ENCODE measurements around the gene MSI2.
A peak's percentile ranks its signal among the peaks of the same experiment; 100 is the strongest.

MSI2 gene

DNA sequence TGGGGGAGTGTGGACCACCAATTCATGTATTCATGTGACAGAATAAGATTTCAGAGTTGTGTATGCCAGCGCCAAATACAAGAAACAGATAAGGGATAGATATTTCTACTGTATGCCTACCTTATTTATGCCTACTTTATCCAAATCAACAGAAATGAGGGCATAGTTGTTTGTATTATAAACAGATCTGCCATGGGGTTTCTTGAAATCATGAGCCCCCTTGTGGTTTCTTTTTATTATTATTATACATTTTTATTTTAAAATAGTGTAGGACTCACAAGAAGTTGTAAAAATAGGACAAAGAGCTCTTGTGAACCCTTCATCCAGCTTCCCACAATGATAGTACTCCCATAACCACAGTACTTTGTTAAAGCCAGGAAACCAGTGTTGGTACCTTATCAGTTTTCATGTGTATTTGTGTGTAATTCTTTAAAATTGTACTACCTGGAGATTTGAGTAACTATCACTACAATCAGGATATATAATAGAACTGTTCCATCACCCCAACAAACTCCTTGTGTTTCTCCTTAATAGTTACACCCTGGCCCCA lies 259.4 kb downstream of the MSI2 start:
- no peak for DNase-seq

- no peak for DNase-seq
These were observed 260.2 kb downstream of the MSI2 start for GRCh38 chr17:57516290-57517230.

- DNase-seq = no peak
These were observed 260.9 kb downstream of the MSI2 start for GRCh38 chr17:57517273-57517631.

DNA sequence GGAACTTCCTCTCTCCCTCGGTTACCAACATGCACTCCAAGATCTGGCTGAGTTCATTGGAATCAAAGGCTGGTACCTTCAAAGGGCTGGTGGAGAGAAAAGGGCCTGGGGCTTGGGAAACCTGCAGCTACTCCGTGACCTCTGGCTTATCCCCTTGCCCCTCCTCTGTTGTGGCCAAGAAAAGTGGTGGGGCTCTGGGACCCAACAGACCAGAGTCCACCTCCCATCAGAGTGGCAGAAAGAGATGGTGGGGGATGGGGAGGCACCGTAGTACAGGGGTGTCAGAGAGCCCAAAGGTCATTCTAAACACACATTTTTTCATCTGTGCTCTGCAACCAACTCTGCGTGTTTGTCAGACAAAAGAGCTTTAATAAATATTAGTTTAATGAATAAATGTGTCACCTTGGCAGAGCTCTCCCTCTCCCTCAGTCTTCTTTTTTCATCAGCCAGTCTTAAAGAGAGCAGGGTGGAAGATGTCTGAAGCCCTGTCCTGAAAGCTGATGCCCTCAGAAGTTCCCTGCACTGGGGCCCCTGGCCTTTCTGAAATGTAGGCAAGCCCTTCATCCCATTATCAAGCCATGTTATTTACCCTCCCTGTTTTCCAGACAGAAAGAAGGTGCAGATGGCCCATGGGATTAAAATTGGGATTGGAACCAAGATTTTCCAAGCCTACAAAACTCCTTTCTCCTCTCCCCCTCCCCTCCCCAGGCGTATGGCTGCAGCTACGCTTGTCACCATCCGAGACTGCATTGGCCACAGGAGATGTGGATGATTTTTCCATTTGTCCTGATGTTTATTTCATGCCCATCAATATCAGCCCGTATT lies 261.5 kb downstream of the MSI2 start:
- no peak for DNase-seq

DNA sequence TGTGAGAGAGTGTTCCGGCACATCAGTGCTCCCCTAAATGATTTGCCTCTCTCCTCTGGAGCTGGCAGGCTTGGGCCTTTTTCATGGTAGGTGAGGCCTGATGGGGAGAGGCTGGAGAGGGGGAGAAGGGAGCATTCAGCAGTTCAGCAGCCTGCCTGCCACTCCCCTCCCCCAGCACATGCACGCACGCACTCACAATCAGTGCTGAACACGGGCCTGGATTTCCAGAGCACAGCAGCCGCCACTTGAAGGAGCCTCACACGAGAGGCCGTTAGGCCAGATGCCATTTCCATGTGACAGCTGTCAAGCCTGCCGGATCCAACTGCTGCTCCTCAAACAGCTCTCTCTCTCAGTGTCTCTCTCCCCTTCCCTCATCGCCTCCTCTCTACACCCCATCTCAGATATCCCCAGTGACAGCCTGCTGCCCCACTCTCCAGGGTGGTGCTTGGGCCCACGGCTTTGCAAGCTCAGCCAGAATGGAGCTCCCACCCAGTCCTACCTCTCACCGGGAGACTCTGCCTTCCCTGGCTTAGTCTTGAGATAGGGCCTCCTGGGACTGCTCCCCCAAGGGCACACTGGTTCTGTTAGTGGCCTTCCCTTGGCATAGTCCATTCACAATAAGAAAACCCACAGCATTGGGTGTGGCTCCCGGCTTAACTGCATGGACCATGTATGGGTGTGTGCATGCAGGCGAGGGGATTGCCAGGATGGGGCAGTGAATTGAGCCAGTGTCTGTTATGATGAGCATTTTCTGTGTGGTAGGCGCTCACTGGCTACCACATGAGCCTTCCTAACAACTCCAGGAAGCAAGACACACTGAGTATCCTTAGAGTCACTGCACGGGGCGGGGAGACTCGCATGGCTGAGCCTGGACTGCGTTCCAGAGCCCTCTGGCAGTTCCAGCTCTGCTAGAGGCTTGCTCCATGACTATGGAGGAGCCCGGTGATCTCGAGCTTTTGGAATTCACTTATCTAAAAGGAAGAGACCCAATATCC lies 262.6 kb downstream of the MSI2 start:
- no peak for DNase-seq

DNA sequence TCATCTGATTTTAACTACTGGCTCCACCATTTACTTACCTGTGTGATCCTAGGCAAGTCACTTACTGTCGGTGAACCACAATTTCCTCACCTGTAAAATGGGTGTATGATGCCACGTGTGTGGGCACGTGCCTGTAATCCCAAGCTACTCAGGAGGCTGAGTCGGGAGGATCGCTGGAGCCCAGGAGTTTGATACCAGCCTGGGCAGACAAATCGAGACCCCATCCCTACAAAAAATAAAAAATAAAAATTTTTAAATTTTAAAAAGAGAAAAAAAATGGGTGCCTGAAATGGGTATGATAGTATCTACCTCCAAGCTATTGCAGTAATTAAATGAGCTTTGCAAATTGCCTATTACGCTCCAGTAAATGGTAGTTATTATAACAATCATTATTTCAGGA lies 263.5 kb downstream of the MSI2 start:
- no peak for DNase-seq

GRCh38 chr17:57521606-57522005 lies 265.3 kb downstream of the MSI2 start:
- no peak for DNase-seq

- no peak for DNase-seq
These were observed 266.0 kb downstream of the MSI2 start for GRCh38 chr17:57522042-57523005.

DNA sequence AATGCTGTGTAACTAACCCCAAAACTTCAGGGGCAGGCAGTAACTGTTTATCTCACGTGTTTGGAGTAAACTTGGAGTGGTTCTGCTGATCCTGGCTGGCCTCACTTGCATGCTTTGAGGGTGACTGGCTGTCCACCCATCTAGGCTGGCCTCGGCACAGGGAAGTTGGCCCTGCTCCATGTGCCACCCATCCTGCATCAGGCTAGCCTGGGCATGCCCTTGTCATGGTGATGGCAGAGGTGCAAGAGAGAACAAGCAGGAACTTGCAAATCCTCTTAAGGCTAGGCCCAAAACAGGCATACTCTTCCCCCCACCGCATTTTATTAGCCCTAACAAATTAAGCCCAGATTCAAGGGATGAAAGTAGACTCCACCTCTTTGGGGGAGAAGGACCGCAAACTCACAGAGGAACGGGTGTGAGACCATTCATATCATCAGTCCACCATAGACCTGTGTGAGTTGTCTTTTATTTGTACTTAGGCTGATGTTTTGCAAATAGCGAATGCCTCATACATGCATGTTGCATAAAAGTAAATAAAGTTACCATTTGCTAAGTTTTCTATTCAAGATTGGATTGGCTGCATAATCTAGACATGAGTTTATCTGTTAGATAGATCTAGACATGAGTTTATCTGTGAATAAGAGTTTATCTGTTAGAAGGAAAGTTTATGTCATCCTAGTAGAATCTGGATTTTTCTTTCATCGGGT lies 267.8 kb downstream of the MSI2 start:
- no peak for DNase-seq

GRCh38 chr17:57524839-57525568 lies 268.7 kb downstream of the MSI2 start:
- no peak for DNase-seq

DNA sequence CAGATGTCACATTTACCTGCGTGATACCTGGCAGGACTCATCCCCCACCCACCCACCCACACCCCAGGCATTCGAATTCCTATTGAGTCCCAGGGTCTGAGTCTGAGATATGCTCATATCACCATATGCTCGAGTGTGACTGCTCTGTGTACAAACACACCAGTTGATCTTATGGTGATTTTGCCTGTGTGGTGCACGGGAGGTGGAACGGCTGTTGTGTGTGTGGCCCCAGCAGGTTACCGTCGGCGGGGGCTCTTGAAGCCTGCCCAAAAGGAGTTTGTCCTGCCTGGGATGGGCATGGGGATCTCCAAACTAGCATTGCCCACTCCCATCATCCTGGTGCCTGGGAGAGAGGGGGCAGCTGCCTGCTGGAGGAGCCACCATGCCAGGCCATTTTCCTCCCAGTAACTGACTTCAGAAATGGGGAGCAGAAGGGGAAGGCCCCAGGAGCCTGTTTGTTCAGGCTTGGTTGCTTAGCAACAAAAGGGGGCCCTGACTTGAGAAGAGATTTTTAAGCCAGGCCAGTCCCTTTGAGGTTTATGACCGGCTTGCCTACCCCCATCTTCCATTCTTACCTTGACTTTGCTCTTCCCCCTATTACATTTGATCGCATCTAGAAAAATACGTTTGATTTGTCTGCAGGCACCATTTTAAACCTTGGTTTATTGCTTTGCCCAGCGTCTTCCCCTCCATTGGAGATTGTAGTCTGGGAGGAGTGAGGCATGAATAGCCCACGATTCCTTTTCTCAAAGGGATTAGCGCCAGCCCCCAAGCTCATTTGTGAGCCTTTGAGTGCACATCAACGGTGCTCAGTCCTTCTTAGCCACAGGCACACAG lies 271.1 kb downstream of the MSI2 start:
- DNase-seq = no peak

DNA sequence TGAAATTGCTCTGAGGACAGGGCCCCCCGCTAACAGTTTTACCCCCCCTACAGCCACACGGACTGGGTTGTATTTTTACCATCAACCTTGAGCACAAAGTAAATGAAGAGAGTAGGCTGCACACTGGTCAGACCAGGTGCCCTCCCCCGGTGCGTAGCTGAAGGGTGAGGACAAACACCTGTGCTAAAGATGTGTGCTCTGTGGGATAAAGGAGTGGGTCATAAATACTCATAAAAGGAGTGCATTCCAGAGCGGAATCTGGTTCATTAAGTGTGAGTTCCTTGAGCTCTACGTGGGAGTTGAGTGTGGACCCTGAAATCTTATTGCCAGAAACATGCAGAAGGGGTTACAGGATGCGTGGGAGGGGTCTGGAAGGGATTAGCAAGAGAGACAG lies 271.7 kb downstream of the MSI2 start:
- DNase-seq = no peak

DNA sequence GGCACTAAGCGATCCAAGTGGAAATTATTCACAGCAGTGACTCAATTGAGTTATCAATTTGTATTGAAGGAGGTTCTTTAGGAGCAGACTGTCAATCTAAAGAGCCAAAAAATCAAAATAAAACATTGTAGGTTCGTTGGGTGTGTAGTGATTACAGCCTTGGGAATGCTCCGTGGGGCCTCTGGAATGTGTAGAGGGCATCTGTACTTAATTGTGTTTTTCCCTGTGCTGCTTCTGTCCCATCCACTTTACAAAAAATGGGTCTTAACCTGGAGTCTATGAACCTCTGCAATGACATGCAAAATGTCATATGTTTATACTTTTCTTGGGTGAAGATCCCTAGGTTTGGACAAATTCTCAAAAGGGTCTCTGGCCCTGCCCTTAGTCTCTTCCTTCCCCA lies 273.7 kb downstream of the MSI2 start:
- DNase-seq = no peak

DNA sequence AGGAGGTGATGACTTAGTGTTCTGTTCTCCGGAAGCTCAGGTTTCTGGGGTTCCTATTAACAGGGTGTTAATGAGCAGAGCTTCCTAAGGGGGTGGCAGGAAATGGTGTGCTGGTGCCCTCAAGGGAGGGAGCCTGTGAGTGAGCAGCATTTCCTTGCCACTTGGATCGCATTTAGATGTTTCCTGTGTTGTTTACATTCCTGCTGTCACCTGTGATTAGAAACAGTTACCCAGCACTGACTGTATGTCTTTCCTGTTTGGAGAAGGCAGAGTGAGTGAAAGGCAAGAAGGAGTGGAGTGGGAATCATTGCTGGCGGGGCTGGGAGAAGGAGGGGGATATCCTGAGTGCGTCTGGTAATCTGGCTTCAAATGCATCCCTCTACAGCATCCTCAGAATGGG lies 274.2 kb downstream of the MSI2 start:
- peak in 1 of 6 experiments; percentile 8 for DNase-seq

GRCh38 chr17:57531078-57531477 lies 274.8 kb downstream of the MSI2 start:
- DNase-seq = no peak

- no peak for DNase-seq
These were observed 275.6 kb downstream of the MSI2 start for GRCh38 chr17:57531648-57532504.

- no peak for DNase-seq
These were observed 276.2 kb downstream of the MSI2 start for GRCh38 chr17:57532556-57532955.

DNA sequence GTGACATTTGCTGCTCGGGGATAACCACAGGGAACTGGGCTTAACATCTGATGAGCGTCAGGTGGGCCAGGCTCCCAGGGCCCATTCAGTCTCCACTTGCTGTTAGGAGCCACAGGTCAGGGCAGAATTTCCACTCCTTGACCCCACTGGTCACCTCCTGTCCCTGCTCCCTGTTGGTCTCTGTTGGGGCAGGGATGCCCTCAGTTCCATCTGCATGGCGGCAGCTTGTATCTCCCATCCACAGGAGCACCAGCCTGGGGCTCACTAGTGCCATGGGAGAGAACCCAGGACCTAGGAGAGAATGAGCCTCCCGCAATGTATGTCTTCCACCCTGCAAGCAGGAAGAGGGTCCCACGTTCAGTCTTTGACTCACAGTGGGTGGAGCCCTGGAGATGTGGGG lies 276.6 kb downstream of the MSI2 start:
- DNase-seq = no peak

Data from stimulated activated naive CD4-positive, alpha-beta T cell (primary cell).